HuH-7.5 (cell line): Measurements from ENCODE around the gene CACNG1.
"Not testable (repeated sequence)": the region's sequence is repeated elsewhere in the genome, so short reads cannot be mapped to it uniquely, and the experiment has no call there.

Experiments used
- DNase-seq: peaks from one replicate; pipeline ENCODE4 v3.0.0; 2011; ENCODE audit warnings: low spot score

The CACNG1 gene

DNA sequence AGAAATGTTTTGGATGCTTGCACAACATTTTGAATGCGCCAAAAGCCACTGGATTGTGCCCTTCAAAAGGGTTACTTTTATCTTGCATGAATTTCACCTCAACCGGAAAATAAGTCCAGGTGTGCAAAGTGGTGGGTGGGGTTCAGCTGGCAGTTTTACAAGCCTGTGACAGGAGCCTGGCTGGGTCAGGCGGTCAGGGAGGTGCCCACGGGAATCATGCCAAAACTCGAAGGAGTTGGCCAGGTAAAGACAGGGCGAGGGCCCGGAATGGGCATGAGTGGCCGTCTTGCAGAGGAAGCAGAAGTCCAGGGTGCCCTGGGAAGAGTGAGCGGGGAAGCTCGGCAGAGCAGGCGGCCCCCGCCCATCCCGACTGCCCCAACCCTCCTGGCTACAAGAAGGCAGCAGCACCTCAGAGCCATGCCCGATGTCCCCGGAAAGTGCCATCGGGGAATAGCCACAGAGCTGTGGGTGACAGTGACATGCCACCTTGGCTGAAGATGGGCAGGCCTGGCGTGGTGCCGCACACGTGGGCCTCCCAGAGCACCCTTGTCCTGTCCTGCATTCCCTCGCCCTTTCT, 19.1 kb upstream of the CACNG1 start:
- no peak for DNase-seq

DNA sequence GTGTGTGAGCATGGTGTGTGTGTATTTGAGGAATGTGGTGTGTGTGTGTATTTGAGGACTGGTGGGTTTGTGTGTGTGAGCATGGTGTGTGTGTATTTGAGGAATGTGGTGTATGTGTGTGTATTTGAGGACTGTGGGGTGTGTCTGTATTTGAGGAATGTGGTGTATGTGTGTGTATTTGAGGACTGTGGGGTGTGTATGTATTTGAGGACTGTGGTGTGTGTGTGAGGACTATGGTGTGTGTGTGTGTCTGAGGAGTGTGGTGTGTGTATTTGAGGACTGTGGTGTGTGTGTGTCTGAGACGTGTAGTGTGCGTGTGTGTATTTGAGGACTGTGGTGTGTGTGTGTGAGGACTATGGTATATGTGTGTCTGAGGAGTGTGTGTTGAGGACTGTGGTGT, 18.0 kb upstream of the CACNG1 start:
- no peak for DNase-seq

DNA sequence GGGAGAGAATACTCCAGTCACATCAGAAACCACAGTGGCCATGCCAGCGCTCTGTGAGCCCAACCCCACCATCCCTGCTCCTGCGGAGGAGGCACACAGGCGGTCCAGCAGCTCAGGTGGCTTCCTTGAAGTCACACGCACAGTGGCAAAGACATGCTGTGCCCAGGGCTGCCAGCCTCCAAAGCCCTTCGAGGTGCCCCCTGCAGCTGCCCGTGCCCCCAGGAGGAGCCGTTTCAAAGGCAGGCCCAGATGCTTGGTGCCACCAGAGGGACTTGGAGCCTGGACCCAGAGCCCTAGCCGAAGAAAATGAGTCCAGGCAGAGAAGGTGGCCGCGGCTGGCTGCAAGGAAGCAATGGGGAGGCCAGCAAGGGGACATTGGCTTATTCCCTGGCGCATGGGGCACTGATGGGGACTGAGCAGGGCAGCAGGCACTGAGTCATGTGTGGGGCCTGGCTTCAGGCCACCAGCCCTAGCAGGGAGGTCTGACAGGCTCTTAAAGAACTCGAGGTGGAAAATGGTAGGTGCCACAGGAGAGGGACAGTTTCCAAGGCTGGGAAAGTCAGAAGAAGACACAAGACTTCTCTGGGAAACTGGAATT, 17.2 kb upstream of the CACNG1 start:
- no peak for DNase-seq

DNA sequence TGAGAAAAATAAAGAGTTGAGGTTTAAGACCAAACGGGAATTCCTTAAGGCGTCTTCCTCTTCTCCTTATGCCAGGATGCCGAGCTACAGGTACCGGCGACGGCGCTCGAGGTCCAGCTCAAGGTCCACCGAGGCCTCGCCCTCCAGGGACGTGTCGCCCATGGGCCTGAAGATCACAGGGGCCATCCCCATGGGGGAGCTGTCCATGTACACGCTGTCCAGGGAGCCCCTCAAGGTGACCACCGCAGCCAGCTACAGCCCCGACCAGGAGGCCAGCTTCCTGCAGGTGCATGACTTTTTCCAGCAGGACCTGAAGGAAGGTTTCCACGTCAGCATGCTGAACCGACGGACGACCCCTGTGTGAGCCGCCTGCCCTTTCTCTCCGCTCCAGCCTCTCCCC, 13.7 kb upstream of the CACNG1 start:
- no peak for DNase-seq

DNA sequence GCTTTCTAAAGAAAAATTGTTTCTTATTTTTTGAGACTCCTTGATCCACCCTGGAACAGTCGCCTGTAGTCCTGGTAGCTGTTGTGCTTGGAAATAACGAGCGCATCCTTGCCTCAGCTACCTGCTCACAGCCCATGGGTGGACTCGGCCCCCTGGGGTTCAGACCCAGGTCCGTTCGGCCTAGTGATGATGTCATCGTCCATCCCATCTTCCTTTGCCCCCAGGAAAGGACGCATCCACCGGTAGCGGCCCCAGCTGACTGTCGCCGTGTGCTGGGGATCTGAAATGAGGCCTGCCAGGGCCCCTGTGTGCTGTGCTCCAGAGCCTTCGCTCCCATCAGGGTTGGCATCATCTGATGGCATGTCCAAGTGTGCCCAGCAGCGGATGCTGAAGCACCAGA, 12.0 kb upstream of the CACNG1 start:
- no peak for DNase-seq

DNA sequence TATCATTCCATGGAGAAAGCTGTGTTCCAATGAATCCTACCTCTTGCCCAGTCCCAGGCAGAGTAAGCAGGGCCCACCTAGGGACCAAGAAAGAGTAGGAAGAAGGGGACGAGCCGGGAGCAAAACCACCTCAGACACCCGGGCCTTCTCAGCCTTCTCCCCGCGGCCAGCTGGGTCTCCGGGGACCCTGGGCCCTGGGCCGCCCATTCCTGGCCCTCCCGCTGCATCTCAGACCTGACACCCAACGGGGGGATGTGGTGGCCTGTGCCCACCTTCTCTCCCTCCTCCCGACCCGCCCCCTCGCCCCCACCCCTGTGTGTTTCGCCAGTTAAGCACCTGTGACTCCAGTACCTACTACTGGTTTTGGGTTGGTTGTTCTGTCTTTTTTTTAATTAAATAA, 11.4 kb upstream of the CACNG1 start:
- no peak for DNase-seq

DNA sequence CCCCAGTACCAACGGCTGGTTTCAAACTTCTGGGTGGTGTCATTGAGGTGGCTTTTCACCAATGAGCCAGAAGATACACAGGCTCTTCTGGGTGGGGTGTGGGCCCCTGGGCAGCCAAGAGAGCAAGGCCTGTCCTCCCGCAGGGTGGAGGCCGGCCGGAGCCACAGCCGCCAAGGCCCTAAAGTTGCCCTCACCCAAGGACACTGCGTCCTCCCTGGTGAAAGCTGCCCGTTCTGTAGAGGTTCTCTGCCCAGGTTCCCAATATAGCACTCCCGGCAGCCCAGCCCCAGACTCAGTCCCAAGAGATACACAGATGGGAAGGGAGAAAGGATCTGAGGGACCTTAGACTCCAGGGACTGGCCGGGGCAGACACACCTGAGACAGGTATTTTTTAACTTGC, 10.7 kb upstream of the CACNG1 start:
- no peak for DNase-seq

DNA sequence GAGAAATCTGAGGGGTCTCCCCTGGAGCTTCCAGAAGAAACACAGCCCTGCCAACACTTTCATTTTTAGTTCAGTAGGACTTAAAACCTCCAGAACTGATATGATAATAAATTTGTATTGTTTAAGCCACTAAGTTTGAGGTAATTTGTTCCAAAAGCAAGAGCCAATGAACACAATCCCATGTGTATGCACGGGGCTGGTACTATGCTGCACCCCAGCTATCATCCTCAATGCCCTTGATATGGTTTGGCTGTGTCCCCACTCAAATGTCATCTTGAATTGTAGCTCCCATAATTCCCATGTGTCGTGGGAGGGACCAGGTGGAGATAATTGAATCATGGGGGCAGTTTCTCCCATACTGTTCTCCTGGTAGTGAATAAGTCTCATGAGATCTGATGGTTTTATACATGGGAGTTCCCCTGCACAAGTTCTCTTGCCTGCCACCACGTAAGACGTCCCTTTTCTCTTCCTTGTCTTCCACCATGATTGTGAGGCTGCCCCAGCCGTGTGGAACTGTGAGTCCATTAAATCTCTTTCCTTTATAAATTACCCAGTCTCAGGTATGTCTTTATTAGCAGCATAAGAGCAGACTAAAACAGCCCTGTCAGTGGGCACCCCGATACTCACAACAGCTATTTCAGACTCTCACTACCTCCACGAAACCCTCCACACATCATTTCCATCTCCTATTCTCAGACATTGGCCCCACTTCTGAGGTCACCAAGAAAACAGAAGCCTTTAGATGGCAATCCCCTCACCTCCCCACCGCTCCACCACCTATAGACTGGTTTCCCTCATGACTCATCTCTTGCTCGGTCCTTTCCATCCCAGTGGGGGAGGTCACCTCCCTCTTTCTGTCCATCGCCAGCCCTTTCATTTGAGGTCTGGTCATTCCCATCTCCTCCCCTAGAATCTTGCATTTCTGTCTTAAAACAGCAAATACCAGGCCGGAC, 8.9 kb upstream of the CACNG1 start:
- DNase-seq = no peak

DNA sequence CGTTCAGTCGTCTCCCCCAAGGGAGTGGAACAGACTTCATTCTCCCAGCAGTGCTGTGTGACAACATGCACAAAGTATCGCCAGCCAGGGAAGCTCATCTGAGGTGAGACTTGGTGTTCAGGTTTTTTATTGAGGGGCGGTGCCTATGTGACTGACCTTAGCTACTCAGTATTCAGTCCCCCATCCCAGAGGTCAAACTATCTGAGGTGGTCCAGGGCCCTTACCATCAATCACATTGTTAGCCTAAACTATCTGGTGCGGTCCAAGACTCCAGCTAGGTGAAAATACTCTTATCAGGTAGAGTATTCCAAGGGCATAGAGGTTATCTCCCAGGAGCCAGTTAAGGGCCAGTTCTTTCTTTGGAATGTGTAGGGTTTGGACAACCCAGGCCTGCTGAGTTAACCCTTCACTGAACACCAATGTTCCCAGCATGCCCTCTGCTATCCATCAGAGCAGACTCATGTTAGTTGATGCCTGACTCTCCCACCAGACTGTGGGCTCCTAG, 5.4 kb upstream of the CACNG1 start:
- DNase-seq = no peak

DNA sequence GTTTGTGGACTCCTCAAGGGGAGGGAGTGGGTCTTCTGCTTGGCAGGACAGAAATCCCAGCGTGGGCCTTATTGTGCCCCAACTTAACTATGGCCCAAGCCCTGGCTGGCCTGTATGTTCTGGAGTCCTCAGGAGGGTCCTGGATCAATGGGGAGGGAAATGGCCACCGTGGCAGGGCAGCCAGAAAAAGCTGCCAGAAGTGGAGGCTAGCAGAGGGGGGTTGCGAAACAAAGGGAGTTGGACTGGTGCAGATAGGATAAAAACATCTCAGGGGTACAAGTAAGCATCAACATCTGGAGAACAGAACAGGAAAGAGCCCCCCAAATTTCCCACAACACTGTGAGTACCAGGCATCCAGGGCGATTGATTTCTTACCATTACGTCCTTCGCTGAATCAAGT, 3.7 kb upstream of the CACNG1 start:
- DNase-seq = no peak

DNA sequence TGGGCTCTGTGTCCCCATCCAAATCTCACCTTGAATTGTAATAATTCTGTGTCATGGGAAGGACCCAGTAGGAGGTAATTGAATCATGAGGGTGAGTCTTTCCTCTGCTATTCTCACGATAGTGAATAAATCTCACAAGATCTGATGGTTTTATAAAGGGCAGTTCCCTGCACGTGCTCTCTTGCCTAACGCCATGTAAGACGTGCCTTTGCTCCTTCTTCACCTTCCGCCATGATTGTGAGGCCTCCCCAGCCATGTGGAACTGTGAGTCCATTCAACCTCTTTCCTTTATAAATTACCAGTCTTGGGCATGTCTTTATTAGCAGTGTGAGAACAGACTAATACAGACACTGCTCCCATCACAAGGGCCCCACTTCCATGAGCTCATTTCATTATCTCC, 3.2 kb upstream of the CACNG1 start:
- not testable (repeated sequence) for DNase-seq

DNA sequence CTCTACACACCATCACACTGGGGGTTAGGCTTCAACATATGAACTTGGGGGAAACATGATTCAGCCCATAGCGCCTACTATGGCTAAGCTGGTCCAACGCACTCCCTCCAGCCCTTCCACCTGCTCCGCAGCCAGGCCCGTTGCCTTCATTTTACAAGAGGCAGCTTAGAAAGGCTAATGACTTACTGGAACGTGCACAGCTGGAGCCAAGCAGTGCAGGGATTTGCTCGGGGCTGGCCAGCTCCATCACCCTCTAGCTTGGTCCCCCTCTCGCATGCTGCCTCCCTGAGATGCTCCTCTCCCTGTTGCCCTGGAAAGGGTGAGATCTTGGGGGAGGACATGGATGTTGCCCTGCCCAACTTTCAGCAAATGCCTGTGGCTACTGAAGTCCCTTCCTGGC, 2.8 kb upstream of the CACNG1 start:
- DNase-seq = no peak

DNA sequence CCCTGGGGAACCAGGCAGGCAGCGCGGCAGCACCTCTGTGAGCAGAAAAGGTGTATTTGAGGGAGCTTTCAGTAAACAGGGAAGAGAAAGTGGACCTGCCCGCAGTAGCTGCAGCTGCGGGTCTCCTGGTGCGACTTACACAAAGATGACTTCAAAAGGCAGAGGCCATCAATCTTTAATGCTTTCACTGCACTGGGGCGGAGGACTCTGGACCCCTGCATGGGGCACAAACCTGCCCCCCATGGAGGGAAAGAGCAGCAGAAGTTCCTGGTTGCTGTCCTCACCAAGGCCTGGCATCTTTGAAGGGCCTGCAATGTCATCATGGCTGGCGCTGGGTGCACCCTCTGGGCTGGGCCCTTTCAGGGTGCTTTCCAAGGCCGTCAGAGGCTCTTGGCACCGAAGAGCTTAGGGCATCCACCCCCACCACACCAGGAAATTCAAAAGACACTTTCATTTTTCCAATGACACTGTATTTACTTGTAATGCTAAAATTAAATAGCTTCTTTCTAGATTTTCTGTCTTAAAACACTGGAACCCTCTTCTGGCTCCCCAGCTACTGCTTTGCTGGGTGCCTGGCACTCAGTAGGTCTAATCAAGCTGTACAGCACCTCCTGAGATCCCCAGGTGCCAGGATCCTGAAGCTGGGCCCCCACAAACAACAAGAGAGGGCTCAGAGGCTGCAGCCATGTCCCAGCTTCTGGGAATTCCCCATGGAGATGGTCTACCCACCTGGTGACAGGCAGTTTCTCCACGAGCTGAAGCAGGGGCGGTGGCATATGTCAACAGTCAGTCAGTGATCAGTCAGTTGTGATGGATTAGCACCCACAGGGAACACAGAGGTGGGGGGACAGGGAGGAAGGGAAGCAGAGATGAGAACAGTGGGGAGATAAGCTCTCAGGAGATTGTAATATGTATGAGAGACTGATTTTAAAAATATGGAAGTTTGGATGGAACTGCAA, 2.1 kb upstream of the CACNG1 start:
- no peak for DNase-seq

DNA sequence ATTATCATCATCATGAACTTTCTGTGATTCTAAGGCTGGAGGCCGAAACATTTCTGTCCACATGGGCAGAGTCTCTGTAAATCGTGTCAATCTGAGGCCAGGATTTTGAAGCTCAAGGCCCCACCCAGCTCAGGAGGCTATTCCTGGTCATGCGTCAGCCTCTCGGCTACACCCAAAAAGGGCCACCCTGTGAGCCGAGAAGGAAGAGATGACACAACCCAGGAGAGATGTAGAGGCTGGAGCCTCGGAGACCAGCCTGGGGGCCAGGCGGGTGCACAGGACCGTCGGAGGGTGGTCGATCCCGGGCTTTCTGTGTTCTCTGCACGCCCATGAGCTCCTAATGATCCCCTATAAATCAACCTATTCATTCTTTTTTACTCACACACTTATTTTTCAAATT, 1.1 kb upstream of the CACNG1 start:
- DNase-seq = no peak

DNA sequence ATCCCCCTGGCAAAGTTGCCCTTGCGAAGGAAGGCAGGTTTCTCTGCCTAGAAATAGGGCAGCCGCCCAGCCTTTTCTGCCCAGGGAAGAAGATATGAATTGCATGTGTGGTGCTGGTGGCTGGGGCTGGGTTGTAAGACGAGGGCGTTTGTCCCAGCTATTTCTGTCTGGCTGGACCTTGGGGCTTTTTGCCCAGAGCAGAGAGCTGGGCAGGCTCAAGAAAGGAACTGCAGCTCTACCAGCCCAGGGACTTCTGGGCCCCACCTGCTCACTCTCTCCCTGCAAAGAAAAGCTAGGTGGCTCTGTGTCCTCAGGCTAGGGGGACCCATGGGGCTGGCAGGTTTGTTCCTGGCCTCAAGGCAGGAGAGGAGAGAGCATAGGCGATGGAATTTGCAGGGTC, 586 bp downstream of the CACNG1 start:
- no peak for DNase-seq

DNA sequence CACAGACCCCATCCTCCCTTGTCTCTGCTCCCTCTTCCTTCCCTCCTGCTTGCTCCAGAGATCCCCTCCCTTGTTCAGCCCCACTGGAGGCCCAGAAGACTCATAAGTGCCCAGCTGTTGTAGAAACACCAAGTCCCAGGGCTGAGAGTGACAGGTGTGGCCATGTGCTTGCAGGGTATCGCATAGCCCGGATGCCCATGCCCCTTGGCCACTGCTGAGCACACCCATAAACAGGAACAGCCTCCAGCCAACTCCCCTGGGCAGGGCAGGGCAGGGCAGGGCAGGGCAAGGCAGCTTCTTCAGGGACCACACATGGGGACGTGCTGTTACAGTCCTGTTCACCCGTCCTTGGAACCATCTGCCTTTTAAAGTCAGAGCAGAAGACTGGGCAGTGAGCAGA, 2.0 kb downstream of the CACNG1 start:
- no peak for DNase-seq

DNA sequence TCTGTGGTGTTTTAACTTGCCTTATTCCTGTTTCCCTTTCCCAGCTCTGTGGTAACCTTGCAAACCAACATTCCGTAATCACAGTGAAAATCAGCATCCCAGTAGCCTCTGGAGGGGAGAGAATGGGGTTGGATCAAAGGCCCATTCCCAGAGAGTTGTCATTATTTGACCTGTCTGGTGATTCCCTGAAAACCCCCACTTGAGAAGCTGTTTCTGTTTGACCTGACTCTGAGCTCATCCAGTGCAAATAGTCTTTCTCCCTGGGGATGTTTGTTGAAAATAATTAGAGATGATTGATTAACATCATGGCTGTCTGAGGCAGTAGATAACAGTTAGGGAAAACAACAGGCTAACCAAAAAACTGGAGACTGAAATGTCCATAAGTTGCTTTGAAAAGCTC, 3.0 kb downstream of the CACNG1 start:
- peak; percentile 47 for DNase-seq

DNA sequence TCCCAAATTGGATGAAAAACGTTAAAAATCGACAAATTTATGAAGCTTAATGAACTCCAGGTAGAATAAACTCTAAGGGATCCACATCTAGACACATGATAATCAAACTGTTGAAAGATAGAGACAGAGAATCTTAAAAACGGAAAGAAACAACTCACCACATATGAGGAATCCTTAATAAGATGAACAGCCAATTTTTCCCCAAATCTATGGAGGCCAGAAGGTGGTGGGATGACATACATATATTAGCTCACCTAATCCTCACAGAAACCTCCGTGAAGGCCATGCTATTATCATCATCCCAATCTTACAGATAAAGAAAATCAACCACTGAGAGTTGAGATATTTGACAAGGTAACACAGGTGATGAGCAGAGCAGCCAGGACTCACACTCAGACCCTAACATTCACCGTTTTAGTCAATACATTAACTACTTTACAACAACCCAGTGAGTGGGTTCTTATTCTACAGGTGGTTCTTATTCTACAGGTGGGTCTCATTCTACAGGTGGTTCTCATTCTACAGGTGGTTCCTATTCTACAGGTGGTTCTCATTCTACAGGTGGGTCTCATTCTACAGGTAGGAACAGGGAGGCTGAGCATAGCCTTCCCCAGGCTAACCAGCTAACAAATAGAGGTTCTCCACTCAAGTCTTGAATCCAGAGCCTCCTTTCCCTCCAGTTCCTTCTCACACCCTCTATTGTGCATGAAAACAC, 4.8 kb downstream of the CACNG1 start:
- no peak for DNase-seq

DNA sequence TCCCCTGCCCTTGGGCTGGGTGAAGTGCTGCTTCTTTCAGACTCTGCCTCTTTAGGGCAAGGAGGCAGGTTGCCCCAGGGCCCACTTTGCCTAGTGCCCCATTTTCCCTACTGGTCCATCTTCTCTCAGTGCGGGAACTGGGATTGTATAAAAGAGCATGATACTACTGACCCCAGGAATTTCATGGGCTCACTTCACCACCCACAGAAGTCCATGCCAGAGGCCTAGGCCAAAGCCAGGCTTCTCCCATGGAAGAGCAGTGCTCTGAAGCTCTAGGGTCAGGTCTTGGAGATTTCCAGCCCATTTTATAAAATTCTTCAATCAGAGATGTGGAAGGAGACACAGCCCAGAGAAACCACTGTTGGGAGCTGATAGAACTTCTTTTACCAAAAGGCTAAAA, 5.7 kb downstream of the CACNG1 start:
- DNase-seq = no peak

DNA sequence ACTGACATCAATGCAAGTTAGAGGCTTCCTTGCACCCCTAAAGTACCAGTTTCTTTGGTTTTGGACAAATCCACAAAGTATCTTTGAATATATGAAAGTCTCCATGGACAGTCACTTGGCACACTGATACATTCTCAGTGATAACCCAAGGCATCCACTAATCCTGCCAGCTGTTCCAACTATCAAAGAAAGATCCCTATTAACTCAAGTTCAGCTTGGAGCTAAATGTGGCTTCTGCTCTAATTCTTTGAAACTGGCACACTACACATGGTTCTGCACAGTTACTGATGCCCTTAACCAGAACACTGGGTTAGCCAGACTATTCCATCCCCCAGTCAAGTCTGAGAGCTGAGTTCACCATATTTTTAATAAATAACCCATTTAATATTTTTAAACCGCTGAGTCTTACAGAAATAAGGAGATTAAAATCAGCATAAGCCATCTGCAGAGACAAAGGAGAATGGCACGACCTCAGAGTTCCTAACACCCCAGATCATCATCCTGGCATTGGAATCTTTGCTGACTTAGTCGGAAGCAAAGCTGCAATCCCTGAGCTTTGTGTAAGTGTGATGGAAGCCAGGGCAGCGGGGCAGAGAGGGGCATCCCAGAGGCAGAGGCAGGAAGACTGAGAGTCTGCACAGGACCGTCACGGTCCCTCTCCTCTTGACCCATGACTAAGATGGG, 6.3 kb downstream of the CACNG1 start:
- DNase-seq = no peak

DNA sequence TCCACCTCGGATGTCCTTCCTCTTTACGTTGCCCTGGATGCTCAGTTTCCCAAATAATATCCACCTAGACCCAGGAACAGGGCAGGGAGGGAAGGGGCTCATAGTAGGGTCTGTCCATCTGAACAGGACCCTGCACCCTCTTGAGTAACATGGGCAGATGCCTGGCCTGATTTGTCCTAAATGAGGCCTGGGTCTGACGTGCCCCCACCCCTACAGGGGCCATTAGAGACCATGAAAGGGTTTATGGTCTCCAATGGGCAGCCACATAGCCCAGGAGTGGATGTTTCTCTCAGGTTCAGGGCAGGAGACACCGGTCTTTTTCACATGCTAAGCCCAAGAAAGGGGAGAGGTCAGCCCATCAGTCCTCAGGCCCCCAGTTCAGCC, 6.8 kb downstream of the CACNG1 start:
- DNase-seq = no peak
